Measurements from ENCODE around the gene CHRM2.

- TF ChIP-seq POLR2A (IDR thresholded peaks at IDR 0.05), result no peak
- no peak for TF ChIP-seq CTCF (IDR thresholded peaks at IDR 0.05)
Observed at GRCh38 chr7:137069249-137069963, 201.0 kb downstream of the CHRM2 start.

Measured in thyroid gland (tissue), 4 donors.